HG03139 (cell line): ENCODE results near the gene GOLGA1.
"Not testable (repeated sequence)": the region's sequence is repeated elsewhere in the genome, so short reads cannot be mapped to it uniquely, and the experiment has no call there.

Experiments
- ATAC-seq: cut with Tn5 transposase; IDR thresholded peaks from one replicate; pipeline ENCODE4 v1.9.1; 2021; ENCODE audit not compliant: unreplicated experiment

Gene GOLGA1, protein sequence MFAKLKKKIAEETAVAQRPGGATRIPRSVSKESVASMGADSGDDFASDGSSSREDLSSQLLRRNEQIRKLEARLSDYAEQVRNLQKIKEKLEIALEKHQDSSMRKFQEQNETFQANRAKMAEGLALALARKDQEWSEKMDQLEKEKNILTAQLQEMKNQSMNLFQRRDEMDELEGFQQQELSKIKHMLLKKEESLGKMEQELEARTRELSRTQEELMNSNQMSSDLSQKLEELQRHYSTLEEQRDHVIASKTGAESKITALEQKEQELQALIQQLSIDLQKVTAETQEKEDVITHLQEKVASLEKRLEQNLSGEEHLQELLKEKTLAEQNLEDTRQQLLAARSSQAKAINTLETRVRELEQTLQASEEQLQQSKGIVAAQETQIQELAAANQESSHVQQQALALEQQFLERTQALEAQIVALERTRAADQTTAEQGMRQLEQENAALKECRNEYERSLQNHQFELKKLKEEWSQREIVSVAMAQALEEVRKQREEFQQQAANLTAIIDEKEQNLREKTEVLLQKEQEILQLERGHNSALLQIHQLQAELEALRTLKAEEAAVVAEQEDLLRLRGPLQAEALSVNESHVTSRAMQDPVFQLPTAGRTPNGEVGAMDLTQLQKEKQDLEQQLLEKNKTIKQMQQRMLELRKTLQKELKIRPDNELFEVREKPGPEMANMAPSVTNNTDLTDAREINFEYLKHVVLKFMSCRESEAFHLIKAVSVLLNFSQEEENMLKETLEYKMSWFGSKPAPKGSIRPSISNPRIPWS

DNA sequence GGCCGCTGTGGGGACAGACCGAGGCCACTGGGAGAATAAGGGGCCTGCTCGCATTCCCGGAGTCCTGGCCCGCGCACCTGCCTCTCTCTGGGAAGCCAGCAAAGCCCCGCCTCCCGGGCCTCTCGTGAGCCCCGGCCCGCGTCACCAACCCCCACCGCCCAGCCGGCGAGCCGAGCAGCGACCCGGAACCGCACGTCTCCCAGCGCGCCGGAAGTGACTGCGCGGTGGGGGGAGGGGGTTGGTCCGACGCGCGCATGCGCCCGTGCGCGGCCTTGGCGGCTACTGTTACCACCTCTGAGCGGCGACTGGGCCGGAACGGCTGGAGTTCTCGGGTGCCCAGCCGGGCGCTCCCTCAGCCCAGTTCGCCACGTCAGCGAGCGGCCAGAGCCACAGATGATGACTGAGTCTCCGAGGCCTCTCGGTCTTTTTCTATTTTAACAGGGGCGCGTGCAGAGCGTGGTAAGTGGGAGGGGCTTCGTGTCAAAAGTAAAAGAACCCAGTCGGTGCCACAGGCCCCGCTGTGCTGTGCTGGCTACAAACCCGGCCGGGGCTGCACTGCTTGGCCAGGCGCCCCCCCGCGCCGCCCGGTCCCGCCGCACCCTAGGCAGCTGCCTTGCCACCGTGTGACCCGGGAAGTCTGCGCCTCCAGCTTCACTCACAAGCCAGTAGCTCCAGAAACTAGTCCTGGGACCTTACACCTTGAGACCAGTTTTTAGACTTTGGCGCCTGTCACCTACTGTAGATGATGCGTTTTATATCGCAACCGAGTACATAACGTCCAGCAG lies at the start of gene GOLGA1:
Gene GOLGA1, minus strand, starts transcription at position 190 of the 785 bp plus-strand sequence. CDS start 2,372 bp downstream, outside the sequence.
- ATAC-seq = peak; percentile 79

DNA sequence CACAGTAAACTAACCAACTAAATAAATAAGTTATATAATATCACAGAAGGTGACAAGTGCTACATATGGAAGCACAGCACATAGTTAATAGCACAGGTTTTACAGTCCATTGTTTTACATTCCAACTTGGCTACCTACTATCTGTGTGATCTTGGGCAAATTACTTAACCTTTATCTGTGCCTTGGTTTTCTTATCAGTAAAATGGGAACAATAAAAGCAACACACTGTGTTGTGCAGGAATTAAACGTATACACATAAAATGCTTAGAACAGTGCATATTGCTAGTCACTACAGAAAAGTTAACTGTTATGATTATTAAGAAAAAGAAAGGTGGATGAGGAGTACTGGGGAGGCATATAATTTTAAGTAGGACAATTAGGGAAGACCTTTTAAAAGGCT lies 42.8 kb upstream of the GOLGA1 start:
- ATAC-seq = no peak

DNA sequence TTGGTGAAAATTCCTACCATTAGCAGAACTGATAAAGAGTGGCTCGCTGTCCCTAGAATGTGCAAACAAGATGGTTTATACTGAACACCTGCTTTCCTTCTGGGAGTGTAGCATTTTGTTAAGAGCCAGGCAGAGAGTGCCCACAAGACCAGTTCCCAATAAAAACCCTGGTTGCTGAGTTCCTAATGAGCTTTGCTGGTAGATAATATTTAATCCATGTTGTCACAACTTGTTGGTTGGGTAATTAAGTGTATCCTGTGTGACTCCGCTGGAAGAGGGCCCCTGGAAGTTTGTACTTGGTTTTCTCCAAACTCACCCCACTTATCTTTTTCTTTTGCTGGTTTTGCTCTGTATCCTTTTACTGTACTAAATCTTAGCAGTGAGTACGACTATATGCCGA lies 39.5 kb upstream of the GOLGA1 start:
- no peak for ATAC-seq

DNA sequence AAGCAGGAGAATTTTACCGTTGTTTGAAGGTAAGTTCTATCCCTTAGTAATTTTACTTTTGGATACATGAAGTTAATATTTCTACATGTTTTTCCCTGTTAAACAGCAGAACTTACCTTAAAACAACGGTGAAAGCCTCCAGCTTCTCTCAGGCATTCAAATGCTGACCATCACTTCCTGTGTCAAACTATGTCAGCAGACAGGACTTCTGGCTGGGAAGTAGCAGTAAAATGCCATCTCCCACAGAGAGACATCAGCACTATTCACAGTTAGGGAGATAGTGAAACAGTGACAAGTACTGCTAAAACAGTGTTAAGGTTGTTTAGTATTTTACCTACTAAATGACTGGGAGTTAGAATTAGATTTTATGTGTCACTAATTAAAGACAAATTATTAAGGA lies 34.2 kb upstream of the GOLGA1 start:
- no peak for ATAC-seq

DNA sequence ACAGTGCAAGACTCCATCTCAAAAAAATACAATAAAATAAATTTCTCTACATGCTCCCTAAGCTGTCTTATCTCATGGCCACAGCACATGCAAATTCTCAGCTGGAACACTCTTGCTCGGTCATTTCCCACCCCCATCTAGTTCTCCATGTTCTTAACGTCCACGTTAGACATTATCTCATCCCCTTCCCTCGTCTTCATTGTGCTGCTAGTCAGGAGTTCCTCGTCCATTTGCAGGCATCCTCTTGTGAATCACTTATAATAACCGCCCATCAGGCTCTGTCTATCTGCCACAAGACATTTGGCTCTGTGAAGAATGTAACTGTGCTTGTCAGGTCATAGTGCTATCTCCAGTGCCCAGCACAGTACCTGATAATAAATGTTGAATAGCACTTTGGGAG lies 32.9 kb upstream of the GOLGA1 start:
- ATAC-seq = no peak

DNA sequence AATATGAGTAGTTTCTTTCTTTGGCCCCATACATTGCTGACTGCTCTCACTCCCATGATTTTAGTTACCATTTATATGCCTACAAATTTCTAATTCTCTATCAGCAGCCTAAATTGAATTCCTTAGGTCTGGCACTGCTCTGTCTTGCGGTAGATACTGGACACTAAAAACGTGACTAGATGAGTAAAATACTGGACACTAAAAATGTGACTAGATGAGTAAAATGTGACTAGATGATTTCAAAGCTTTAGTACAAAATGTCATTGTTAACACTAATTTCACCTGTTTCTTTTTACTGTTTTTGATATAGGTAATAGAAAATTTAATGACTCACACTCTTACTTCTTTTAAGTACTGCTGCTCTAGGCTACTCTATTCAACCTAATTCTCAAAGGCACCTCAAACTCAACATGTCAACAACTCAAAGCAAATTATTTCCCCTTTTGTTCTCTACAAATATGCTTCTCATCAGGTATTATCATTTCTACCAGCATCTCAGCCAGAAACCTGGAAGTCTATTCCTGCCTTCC lies 31.4 kb upstream of the GOLGA1 start:
- ATAC-seq = no peak

DNA sequence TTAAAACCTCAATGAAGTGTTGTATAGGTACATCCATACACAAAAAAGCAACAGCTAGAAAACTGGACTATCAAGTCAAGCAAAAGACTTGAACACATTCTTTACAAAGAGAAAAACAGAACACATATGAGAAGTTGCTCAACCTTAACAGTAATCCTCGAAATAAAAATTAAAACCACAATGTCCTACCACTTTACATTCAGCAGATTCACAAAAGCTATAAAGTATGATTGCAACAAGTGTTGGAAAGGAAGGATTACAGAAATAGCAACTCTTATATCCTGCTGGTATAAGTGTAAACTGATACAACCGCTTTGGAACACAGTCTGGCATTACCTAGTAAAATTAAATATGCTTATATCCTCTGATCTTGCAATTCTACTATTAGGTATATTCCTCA lies 28.5 kb upstream of the GOLGA1 start:
- no peak for ATAC-seq

DNA sequence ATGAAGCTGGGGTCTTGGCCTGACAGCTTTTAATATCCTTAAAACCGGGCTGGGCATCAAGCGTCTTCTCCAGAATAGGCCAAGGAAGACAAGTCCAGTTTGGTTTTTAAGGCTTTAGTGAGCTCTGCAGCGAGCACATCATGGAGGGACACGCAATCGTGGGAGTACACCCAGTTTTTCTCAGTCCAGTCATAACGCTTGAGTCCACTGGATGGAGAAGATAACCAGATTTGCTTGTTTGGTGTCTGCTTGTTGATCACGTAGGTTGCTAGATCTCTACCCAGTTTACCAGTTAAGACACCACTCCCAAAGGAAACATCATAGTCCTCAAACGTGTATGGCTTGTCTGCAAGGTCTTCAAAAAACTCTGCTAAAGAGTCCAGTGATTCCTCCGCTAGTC lies 27.4 kb upstream of the GOLGA1 start:
- ATAC-seq = no peak

DNA sequence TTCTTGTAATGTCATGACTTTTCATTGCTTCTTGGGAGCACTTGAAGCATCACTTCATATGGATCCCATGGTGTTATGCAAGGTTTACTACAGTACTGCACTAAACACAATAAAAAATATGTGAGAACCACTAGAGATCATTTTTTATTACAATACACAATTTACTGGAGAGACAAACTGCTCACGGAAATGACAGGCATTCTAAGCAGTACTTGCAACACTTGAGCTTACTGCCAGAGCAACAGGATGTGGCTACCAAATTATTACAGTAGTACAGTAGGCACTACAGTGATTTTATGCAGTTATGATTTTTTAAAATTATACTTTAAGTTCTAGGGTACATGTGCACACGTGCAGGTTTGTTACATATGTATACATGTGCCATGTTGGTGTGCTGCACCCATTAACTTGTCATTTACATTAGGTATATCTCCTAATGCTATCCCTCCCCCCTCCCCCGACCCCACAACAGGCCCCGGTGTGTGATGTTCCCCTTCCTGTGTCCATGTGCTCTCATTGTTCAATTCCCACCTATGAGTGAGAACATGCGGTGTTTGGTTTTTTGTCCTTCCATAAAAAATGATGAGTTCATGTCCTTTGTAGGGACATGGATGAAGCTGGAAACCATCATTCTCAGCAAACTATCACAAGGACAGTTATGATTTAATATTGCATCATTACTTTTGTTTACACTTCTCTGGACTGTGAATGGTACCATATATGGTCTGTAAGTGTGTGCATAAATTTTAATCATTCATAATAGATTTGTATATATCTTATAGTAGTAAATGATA lies 25.1 kb upstream of the GOLGA1 start:
- ATAC-seq = not testable (repeated sequence)

DNA sequence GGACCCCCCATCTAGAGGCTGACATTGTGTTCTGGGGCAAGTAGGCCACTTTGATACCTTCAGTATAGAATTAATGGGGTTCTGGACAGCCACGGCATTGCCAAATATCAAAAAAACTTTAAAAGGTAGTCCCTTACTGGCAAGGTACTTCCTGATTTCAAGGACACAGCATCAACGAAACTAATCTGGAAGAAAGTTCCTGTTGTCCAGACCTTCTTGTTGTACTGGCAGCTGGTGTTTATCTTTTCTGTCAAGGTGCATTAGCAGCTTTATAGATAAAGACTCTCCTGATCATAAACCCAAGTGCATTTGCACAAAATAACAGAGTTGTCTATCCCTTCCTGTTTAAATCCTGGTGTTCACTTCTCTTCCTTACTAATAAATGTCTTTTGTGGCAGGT lies 23.7 kb upstream of the GOLGA1 start:
- no peak for ATAC-seq

DNA sequence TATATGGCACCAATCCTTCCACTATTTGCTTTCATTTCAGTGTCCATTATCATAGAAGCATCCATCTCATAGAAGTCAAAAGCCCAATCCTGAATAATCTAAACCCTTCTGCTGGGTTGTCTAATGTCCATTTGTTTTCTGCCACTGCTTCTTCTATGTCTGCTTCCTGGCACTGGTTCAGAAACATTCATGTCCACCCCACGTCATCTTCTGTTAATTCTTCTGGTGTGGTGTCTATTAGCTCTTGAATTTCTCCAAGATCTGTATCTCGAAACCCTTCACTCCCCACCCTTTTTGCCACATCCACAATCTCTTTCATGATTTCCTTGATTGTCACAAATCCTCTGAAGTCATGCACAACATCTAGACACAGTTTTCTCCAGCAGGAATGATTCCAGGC lies 23.2 kb upstream of the GOLGA1 start:
- ATAC-seq = no peak

DNA sequence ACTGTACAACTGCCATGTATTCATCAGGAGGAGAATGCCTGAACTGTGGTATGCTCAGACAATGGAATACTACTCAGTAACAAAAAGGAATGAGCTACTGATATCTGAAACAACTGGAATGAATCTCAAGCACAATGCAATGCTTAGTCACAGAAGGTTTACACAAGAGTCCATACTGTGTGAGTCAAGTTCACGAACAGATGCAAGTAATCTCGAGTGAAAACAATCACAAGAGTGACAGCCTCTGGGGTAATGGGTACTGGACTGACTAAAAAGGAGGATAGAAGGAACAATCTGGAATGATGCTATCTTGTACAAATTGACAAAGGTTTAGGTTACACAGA lies 19.5 kb upstream of the GOLGA1 start:
- no peak for ATAC-seq

DNA sequence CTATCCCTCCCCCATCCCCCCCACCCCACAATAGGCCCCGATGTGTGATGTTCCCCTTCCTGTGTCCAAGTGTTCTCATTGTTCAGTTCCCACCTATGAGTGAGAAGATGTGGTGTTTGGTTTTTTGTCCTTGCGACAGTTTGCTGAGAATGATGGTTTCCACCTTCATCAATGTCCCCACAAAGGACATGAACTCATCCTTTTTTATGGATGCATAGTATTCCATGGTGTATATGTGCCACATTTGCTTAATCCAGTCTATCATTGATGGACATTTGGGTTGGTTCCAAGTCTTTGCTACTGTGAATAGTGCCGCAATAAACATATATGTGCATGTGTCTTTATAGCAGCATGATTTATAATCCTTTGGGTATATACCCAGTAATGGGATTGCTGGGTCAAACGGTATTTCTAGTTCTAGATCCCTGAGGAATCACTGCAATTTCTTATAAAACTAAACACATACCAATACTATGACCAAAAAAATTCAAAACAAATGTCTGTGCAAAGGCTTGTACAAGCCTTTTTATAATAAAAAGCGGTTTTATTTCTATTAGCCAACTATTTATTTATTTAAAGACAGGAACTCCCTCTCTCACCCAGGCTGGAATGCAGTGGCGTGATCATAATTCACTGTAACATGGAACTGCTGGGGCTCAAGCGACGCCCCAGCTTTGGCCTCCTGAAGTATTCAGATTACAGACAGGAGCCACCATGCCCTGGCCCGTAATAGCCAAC lies 19.0 kb upstream of the GOLGA1 start:
- not testable (repeated sequence) for ATAC-seq

DNA sequence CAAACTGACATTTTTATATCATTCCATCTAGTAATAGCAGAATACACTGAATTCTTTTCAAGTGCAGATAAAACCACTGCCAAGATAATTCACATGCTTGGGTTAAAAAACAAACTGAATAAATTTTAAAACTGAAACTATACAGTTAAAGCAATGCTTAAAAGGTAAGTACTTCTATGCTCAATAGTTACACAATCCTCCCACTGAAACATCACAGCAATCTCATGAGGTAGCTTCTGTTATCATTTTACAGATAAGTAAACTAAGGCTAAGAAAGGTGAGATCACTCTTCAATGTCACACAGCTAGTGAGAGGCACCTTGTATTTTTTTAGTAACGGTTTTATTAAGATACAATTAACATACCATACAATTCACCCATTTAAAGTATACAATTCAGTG lies 13.4 kb upstream of the GOLGA1 start:
- ATAC-seq = no peak

DNA sequence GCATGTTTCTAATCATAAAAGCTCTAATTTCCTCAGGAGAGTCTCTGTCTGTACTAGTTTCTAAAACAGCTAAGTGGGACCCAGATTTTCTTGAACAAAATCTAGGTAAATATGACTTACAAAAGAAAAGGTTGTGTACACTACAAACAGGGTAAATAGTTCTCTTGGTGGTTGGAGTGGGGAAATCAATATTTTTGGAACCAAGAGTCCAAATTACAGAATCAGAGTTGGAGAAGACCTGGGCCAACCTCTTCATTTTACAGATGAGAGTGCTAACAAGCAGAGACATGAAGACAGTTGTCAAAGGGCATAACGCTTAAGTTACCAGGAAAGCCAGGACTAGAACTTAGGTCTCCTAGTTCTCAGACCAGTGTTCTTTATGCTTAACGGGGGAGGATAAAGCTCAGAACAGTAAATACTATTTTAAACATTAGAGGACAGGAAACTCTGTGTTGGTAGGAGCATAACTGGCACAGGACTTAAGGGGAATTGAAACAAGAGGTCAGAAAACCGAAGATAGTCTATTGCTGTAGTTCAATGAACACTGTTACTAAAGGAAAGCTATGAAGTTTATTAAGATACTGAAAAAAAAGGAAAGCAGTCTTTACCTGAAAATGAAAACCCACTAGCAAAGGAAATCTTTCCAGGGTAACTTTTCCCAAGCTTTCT lies 9.3 kb upstream of the GOLGA1 start:
- no peak for ATAC-seq

DNA sequence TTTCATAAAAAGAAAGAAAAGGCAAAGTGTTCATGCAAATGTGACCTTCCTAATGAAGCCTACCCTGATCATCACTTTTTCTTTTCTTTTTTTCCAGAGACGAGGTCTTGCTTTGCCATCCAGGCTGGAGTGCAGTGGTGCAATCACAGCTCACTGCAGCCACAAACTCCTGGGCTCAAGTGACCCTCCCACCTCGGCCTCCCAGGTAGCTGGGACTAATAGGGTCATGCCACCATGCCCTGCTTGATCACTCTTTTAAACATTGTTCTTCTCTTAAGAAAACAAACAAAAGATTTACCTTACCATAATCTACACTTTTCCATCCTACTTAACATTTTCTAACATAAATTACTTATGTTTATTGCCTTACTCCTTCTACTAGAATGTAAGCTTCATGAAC lies 8.5 kb upstream of the GOLGA1 start:
- ATAC-seq = no peak

DNA sequence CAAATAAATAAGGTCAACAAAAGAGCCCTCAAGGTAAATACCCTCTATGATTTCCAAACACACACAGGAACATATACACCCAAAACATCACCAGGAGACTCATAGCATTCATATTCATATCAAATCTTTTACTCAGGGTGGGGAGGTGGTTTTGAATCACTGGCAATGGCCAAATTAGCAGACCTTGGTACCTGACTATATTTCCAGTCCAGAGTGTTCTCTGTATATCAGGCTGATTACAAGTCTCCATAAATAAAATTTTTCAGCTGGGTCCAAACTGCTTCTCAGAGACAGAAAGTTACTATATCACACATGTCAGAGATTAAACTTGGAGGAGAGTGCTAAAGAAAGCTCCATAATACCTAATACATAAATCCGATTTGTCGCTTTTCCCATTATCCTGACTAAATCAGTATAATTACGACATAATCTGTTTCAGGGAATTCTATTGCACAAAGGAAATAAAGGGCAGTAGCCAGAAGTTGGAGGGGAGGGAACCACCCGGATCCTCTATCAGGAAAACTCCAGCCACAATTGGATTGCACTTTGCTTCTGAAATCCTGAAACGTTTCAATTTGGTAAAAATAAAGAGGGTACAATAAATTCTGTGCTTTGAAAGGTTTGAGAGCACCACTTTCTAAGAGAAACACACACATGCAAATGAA lies 7.0 kb upstream of the GOLGA1 start:
- no peak for ATAC-seq

DNA sequence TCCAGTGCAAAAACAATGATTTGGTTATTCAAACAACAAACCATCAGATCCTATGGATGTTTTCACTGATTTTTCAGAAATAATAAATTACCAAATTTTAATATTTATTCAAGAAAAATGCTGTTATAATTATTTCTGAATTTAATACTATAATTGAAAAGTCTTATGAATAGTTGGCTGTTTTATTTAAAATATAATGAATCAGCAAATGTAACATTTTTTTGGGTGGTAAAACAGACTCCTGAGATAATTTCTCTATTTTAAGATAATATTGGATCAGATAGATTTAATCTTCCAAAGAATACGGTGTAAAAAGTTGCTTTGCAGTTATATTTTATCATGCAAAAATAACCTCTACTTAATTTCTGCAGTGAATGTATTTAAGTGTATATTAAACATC lies 5.3 kb upstream of the GOLGA1 start:
- no peak for ATAC-seq
